GM19397 (cell line): ENCODE measurements around the gene CNOT8.
"Not testable (repeated sequence)": the region's sequence is repeated elsewhere in the genome, so short reads cannot be mapped to it uniquely, and the experiment has no call there.

Experiments used
- ATAC-seq: cut with Tn5 transposase; IDR thresholded peaks from one replicate; pipeline ENCODE4 v1.9.1; 2021; ENCODE audit warnings: mild to moderate bottlenecking, moderate library complexity; ENCODE audit not compliant: unreplicated experiment

CNOT8 gene

GRCh38 chr5:154834053-154834452 is 24.4 kb upstream of the CNOT8 start:
- ATAC-seq, result no peak

DNA sequence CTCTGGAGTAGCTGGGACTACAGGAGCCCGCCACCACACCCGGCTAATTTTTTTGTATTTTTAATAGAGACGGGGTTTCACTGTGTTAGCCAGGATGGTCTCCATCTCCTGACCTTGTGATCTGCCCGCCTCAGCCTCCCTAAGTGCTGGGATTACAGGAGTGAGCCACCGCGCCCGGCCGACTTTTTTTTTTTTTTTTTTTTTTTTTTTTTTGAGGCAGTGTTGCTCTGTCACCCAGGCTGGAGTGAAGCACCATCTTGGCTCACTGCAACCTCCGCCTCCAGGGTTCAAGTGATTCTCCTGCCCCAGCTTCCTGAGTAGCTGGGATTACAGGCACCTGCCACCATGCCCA is 22.8 kb upstream of the CNOT8 start:
- not testable (repeated sequence) for ATAC-seq

- no peak for ATAC-seq
Measured at GRCh38 chr5:154836225-154836624, 22.2 kb upstream of the CNOT8 start.

GRCh38 chr5:154837009-154837901 is 21.2 kb upstream of the CNOT8 start:
- no peak for ATAC-seq

DNA sequence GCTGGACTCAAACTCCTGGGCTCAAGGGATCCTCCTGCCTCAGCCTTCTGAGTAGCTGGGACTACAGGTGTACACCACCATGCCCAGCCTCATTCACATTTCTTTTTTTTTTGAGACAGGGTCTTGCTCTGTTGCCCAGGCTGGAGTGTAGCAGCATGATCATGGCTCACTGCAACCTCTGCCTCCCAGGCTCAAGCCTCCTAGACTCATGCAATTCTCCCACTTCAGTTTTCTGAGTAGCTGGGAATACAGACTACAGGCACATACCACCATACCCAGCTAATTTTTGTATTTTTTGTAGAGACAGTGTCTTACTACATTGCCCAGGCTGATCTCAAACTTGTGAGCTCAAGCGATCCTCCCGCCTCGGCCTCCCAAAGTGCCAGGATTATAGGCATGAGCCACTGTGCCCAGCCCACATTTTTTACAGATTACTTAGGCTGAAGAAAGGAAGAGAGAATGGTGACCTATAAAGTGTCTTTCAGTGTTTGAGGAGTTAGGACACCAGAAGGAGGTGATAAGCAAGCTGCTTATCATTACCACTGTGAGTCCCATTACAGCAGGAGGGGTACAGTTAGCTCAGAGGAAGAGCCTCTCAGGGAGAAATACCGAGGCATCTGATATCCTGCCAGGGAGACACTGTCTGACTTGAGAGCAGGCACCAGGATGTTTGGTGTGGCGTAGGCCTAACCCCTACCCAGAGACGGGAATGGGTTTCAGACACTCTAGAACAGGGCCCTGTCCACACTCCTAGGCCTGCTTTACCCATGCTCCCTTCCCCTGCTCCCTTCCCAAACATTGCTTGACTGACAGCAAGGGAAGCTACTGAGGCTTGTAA is 17.8 kb upstream of the CNOT8 start:
- no peak for ATAC-seq

DNA sequence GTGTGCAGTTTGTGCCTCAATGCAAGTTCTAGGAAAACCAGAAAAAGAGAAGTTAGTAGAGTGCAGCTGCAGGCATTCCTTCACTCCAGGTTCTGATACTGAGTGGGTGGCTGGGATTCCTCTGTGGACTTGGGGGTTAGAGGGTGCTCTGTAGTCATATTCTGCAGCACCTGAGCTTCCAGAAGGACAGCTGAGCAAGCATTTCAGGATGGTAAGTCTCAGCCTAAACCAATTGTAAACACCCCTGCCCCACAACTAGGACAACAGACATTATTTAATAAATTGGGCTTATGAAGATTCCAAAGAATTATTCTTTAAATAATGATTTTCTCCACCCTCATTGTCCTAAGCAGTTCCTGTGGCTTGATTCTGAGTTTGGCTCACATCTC is 17.2 kb upstream of the CNOT8 start:
- ATAC-seq, result no peak

DNA sequence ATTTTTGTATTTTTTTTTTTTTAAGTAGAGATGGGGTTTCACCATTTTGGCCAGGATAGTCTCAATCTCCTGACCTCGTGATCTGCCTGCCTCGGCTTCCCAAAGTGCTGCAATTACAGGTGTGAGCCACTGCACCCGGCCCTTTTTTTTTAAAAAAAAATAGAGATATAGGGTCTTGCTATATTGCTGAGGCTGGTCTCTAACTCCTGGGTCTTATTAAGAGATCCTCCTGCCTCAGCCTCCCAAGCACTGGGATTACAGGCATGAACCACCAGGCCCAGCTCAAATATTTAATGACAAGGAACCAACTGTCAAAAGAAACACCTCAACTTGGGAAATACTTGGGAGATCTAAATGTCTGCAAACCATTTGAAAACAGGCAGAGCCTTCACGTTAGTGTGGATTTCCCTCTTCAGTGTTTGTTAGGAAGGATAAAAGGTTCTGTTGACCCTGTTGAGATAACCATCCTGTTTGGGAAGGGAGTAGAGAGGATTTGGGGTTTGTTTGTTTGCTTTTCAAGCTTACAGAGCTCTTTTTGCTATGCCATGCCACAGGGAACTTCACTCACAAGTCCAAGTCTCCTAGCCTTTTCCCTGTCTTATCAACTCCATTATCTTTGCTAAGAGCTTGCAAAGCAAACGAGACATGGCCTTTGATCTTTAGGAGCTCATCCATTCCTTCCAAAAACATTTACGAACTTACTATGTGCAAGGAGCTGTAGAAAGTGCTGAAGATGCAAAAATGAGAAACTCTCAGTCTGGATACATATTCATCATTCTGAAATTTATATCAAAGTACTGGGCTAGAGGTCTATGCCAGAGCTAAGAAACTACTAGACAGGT is 15.5 kb upstream of the CNOT8 start:
- no peak for ATAC-seq

DNA sequence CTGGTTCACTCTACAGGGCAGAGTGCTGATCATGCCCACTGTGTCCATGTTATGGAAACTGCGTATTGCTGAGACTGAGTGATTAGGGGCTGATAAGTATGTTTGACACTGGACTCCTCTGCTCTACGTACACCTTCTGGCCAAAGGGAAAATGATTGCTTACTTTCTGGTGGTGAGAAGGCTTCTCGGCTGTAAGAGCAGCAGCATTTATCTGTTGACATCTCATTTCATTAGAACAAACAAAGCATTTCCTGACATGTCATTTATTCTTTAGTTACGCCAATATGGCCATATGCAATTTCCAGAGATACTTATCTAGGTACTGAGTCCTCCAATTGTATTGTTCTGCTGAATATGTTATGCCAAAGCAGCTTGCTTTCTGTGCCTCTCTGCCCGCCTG is 13.6 kb upstream of the CNOT8 start:
- no peak for ATAC-seq

- ATAC-seq, result no peak
Measured at GRCh38 chr5:154849264-154849785, 9.1 kb upstream of the CNOT8 start.

DNA sequence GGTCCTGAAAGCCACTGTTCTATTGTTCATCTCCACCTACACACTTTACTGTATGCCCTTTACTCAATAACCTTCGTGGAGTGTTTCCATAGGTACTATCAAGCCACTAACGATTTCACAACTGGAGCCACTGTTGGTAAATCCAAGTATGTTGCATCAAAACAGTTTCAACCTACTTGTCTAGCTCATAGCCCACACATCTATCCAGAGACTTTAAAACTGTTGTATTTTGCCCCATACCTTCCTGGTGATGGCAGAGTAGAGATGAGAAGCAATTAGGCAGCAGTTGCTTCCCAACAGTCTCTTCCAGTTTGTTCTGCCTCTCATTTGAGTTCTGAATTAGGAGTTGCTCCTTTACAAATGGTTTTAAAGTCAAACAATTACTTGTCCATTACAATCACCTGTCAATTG is 8.6 kb upstream of the CNOT8 start:
- ATAC-seq, result no peak

GRCh38 chr5:154850255-154851062 is 8.0 kb upstream of the CNOT8 start, which contains the start of gene FAXDC2:
FAXDC2 (minus strand) TSS chr5:154850603; CDS start chr5:154838178, 12,425 bp downstream.
- ATAC-seq, result no peak

DNA sequence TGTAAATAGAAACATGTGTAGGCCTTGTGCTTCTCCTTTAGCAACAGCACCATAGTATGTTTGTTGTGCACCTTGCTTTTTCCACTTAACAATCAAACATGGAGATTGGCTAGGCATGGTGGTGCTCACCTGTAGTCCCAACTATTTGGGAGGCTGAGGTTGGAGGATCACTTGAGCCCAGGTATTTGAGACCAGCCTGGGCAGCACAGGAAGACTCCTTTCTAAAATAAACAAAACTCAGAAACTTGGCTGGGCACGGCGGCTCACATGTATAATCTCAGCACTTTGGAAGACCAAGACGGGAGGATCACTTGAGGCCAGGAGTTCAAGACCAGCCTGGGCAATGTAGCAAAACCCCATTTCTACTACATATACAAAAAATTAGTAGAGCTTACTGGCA is 7.1 kb upstream of the CNOT8 start:
- ATAC-seq, result no peak

DNA sequence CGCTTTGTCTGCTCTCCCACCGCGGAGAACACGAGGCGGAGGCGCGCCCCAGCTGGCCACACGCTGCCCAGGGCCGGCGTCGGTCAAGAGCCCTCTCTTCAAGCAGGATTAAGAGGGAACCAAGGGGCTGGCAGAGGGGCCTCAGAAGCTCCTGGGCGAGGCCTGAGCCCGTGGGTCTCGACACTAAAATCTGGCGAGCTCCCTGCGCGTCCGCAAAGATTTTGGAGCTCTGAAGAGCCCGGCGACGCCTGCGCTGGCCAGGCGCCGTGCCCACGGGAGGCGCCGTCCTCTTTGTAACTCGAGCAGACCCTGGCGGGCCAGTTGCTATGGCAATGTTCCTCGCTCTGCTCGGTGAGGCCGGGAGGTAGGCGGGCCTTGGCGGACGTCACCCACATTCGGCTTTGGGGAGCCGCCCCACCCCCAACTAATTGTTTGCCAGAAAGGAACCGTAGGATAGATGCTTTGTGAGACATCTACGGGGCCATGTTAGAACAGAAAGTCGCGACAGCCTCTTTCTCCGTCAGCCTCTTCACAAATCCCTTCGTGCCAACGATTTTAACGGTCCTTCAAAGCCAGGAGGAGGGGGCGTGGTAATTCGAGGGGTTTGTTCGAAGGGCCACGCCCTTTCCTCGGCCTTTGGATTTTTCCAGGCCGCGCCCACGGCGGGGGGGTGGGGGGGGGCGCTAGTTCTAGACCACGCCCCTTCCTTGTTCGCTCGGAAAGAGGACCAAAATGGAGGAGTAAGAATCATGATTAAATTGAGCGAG is 714 bp upstream of the CNOT8 start:
- peak; percentile 57 for ATAC-seq

DNA sequence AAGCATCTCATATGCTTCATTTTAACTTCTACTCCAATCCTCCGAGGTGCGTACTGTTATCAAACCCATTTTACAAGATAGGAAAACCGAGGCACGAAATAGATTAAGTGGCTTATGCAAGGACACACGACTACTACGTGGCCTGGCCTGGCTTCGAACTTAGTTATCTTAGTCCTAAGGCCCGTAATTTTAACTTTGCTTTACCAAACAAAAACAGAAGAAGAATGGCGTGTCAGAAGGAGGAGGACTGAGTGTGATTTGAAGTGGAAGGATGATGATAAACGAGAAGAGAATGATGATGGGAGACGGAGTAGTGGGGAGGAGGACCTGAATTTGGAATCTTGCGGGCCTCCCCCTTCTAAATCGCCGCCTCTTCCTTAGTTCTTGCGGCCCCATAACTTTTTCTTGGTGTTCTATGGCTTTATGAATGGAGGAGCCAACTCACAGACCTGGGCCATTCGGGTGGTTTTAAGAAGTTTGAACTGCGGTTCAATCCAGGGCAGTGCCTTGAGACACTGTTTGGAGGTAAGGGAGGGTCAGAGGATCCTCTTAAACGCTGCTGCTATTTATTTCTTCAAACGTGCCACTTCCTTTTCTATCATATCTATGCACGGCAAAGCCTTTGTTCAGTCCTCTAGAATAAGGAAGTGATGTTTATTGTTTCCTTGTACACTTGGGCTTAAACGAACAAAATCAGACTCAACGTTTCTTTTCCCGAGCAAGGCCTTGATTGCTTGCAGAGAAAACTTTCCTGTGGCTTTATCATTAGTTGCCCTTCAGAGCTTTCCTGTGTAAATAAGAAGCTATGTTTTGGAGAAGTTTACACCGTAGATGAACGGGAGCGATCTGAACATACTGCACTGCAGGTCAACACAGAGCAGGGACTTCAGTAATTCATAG is 795 bp downstream of the CNOT8 start:
- ATAC-seq, result no peak

- no peak for ATAC-seq
Measured at GRCh38 chr5:154860123-154860522, 1.7 kb downstream of the CNOT8 start.

DNA sequence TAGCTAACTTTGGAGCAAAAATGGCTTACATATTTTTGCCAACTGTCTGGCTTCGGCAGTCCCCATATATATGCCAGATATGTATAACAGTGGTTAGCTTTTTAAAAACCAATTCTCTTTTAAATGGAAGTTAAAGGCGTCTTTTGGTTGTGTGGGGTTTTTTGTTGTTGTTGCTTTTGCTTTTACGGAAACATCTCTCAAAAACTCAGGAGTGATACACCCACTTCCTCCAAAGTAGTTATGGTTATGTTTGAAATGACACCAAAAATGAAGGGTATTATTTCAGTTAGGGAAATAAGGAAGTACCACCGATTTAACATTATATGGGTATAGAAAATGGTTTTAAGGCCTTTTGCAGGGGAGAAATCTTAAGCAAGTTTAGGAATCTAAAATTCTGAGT is 2.3 kb downstream of the CNOT8 start:
- ATAC-seq, result no peak

- ATAC-seq, result no peak
Measured at GRCh38 chr5:154861946-154862345, 3.5 kb downstream of the CNOT8 start.

GRCh38 chr5:154862766-154863165 is 4.3 kb downstream of the CNOT8 start:
- ATAC-seq, result no peak
